ENCODE data around the gene TTC21B. TPM values are rescaled to one million over a fixed set of nuclear protein-coding genes. Genes with fewer than 3 reads are reported as not detected.

The TTC21B gene
- total and polyA plus RNA-seq, 9 of the 15 experiments (the other 6 are each of a cell fraction or from before 2014, with no cell fraction given), result 5.2 to 34.9 (median 18.5) TPM

DNA sequence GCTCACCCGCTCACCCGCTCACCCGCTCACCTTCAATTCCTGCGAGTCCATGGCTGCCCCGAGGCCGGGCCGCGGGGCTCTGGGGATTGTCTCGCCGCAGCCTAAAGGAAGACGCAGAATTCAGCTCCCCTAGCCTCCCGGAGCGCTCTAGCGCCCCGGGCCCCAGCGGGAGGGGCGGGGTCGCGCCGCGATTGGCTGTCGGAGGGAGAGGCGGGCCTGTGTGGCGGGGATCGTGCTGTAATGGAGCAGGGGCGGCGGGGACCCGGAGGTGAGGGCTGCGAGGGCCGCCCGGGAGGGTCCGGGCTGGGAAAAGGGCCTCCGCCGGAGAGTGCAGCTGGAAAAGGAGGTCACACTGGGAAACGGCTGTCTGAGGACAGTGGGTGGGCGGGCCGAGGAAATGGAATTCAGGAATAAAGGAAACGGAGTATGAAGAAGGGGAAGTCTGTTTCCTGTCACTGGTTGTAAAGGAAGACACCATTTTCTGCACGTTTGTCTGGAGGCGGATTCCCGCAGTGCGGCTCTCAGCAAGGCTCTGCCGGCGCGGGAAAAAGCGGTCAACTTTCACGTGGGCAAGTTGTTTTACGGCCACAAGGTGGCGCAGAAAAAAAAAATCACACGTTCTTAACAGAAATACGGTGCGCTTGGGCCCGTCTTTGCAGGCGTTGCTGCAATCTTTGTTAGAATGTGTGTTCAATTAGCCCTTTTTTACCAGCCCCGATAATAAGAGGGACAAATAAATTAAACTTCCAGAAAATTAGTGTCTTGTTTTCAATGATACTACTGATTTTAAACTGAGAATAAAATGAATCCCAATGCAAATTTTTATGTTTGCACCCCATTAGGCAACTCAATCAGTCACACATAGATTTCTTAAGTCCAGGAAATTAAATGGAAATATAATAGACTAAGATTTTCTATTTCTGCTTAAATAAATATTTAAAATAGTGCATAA is at the start of gene TTC21B (continued):
- TF ChIP-seq, protein P1, sequence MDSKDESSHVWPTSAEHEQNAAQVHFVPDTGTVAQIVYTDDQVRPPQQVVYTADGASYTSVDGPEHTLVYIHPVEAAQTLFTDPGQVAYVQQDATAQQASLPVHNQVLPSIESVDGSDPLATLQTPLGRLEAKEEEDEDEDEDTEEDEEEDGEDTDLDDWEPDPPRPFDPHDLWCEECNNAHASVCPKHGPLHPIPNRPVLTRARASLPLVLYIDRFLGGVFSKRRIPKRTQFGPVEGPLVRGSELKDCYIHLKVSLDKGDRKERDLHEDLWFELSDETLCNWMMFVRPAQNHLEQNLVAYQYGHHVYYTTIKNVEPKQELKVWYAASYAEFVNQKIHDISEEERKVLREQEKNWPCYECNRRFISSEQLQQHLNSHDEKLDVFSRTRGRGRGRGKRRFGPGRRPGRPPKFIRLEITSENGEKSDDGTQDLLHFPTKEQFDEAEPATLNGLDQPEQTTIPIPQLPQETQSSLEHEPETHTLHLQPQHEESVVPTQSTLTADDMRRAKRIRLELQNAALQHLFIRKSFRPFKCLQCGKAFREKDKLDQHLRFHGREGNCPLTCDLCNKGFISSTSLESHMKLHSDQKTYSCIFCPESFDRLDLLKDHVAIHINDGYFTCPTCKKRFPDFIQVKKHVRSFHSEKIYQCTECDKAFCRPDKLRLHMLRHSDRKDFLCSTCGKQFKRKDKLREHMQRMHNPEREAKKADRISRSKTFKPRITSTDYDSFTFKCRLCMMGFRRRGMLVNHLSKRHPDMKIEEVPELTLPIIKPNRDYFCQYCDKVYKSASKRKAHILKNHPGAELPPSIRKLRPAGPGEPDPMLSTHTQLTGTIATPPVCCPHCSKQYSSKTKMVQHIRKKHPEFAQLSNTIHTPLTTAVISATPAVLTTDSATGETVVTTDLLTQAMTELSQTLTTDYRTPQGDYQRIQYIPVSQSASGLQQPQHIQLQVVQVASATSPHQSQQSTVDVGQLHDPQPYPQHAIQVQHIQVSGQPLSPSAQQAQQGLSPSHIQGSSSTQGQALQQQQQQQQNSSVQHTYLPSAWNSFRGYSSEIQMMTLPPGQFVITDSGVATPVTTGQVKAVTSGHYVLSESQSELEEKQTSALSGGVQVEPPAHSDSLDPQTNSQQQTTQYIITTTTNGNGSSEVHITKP (IDR thresholded peaks at IDR 0.05; ENCODE audit: partially characterized antibody), result peak; percentile 82
- TF ChIP-seq C11orf30 (IDR thresholded peaks at IDR 0.05; ENCODE audit: low read depth) (peak; percentile 37; the same call in 1 of the 2 replicates), ZNF263 (CRISPR knock-in tag; IDR thresholded peaks at IDR 0.05; ENCODE audit: borderline replicate concordance) (0 out of 2 replicates have a peak, but pooled peaks have one; percentile 53), LEF1 (IDR thresholded peaks at IDR 0.05) (peak; percentile 69), BCOR (IDR thresholded peaks at IDR 0.05) (peak; percentile 64; the same call in 1 of the 2 replicates), KDM4B (IDR thresholded peaks at IDR 0.05; ENCODE audit: borderline replicate concordance in 2 of 2, low read depth in 1 of 2) (peak in 1 of 2 experiments; percentile 59; a peak in 1 of 4 replicates), ZNF436 (CRISPR knock-in tag; IDR thresholded peaks at IDR 0.05) (no peak), GABPB2 (CRISPR knock-in tag; conservative IDR thresholded peaks at IDR 0.05) (no peak), ZNF143 (CRISPR knock-in tag; IDR thresholded peaks at IDR 0.05) (no peak), POLR2AphosphoS5 (IDR thresholded peaks at IDR 0.05; ENCODE audit: control insufficient read depth, insufficient read depth, low read depth, low read length) (peak; percentile 79), RFX5 (IDR thresholded peaks at IDR 0.05; ENCODE audit: low read depth, low read length) (no peak), SMAD4 (CRISPR knock-in tag; conservative IDR thresholded peaks at IDR 0.05) (peak; percentile 74), RBM22 (IDR thresholded peaks at IDR 0.05; ENCODE audit: low read depth, low read length, poor library complexity, severe bottlenecking) (peak; percentile 36), HDAC2 (IDR thresholded peaks at IDR 0.05) (peak; percentile 80)
- TF ChIP-seq, protein P2, sequence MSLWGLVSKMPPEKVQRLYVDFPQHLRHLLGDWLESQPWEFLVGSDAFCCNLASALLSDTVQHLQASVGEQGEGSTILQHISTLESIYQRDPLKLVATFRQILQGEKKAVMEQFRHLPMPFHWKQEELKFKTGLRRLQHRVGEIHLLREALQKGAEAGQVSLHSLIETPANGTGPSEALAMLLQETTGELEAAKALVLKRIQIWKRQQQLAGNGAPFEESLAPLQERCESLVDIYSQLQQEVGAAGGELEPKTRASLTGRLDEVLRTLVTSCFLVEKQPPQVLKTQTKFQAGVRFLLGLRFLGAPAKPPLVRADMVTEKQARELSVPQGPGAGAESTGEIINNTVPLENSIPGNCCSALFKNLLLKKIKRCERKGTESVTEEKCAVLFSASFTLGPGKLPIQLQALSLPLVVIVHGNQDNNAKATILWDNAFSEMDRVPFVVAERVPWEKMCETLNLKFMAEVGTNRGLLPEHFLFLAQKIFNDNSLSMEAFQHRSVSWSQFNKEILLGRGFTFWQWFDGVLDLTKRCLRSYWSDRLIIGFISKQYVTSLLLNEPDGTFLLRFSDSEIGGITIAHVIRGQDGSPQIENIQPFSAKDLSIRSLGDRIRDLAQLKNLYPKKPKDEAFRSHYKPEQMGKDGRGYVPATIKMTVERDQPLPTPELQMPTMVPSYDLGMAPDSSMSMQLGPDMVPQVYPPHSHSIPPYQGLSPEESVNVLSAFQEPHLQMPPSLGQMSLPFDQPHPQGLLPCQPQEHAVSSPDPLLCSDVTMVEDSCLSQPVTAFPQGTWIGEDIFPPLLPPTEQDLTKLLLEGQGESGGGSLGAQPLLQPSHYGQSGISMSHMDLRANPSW (CRISPR knock-in tag; IDR thresholded peaks at IDR 0.05), result no peak
- TF ChIP-seq, protein P3, sequence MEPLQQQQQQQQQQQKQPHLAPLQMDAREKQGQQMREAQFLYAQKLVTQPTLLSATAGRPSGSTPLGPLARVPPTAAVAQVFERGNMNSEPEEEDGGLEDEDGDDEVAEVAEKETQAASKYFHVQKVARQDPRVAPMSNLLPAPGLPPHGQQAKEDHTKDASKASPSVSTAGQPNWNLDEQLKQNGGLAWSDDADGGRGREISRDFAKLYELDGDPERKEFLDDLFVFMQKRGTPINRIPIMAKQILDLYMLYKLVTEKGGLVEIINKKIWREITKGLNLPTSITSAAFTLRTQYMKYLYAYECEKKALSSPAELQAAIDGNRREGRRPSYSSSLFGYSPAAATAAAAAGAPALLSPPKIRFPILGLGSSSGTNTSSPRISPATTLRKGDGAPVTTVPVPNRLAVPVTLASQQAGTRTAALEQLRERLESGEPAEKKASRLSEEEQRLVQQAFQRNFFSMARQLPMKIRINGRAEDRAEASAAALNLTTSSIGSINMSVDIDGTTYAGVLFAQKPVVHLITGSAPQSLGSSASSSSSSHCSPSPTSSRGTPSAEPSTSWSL (CRISPR knock-in tag; IDR thresholded peaks at IDR 0.05; ENCODE audit: borderline replicate concordance), result no peak
- TF ChIP-seq, protein P4, sequence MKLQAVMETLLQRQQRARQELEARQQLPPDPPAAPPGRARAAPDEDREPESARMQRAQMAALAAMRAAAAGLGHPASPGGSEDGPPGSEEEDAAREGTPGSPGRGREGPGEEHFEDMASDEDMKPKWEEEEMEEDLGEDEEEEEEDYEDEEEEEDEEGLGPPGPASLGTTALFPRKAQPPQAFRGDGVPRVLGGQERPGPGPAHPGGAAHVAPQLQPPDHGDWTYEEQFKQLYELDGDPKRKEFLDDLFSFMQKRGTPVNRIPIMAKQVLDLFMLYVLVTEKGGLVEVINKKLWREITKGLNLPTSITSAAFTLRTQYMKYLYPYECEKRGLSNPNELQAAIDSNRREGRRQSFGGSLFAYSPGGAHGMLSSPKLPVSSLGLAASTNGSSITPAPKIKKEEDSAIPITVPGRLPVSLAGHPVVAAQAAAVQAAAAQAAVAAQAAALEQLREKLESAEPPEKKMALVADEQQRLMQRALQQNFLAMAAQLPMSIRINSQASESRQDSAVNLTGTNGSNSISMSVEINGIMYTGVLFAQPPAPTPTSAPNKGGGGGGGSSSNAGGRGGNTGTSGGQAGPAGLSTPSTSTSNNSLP (IDR thresholded peaks at IDR 0.05; ENCODE audit: borderline replicate concordance, low read depth, low read length), result 0 out of 2 replicates have a peak, but pooled peaks have one; percentile 49

All from K562 (cell line).